Esophagus squamous epithelium (tissue), 5 donors: ENCODE data around the gene ENDOG. TPM values are rescaled to one million over a fixed set of nuclear protein-coding genes. Genes with fewer than 3 reads are reported as not detected.
"Not testable (repeated sequence)": the region's sequence is repeated elsewhere in the genome, so short reads cannot be mapped to it uniquely, and the experiment has no call there.

ENCODE experiments used
- DNase-seq: peaks from one replicate; lab custom pipeline; 2025; lab: John Stamatoyannopoulos, UW
- H3K27ac ChIP-seq, 4 donors: fragments of 200-600 bp; sonication (generic); one replicate each; pipeline ENCODE4 v1.5.1; 2016 to 2019; ENCODE audit warnings: mild to moderate bottlenecking in 1 of 4
- H3K27me3 ChIP-seq, 4 donors: fragments of 200-600 bp; sonication (generic); 1 replicate in 3 of 4; 2 replicates in 1 of 4; pipeline versions ENCODE4 v1.5.1 to v1.6.0; 2017 to 2021; ENCODE audit warnings: antibody characterized with exemption in 1 of 4
- H3K36me3 ChIP-seq, 3 donors: fragments of 200-600 bp; sonication (generic); one replicate each; pipeline ENCODE4 v1.5.1; 2016 to 2019
- H3K4me1 ChIP-seq, 3 donors: fragments of 200-600 bp; sonication (generic); one replicate each; pipeline ENCODE4 v1.5.1; 2017 to 2019
- H3K4me3 ChIP-seq, 4 donors: fragments of 200-600 bp; sonication (generic); 1 replicate in 3 of 4; 2 replicates in 1 of 4; pipeline ENCODE4 v1.5.1; 2016 to 2019; ENCODE audit warnings: mild to moderate bottlenecking in 2 of 4, moderate library complexity in 1 of 4
- H3K9me3 ChIP-seq, 3 donors: fragments of 200-600 bp; sonication (generic); one replicate each; pipeline ENCODE4 v1.5.1; 2016 to 2019
- CTCF ChIP-seq, 6 experiments: fragments of 450-650 bp in 4 of 6; fragments of 200-600 bp in 2 of 6; sonication (generic) in 2 of 6; IDR thresholded peaks; one replicate each; pipeline ENCODE4 v1.5.1; 2016 to 2019; ENCODE audit warnings: antibody characterized with exemption in 6 of 6, mild to moderate bottlenecking in 4 of 6, moderate library complexity in 4 of 6
- POLR2A ChIP-seq, 4 donors: fragments of 450-650 bp; IDR thresholded peaks; one replicate each; pipeline ENCODE4 v1.6.1; 2017; ENCODE audit warnings: antibody characterized with exemption in 4 of 4, mild to moderate bottlenecking in 4 of 4, moderate library complexity in 3 of 4
- WGBS, 2 donors: methylation state at CpG; one replicate each; pipeline ENCODE4 v1.1.5; 2018; 5-methylcytosine and 5-hydroxymethylcytosine counted together
- intact Hi-C: fragments of 100-400 bp; cut with DNase I; formaldehyde crosslinking; loops from one replicate; pipeline ENCODE4 v1.15.0; 2022
- total RNA-seq, 4 donors: library from RNA; depleted of rRNA; stranded (reverse); fragments of >200 nt; gene quantifications; one replicate each; pipeline ENCODE4 v1.1.0, GENCODE V29; 2016
- donor health status: DM: yes; HTN: yes; CAD: no.

Gene ENDOG
- total RNA-seq, 4 donors from 2014 or later, result 21.2 to 40.1 (median 36.5) TPM

GRCh38 chr9:128860937-128861336, 42.6 kb downstream of the ENDOG start:
- Histone ChIP-seq H3K9me3 (no peaks in the 10 kb centered on the region), H3K4me3 (no peak overlapping the region), H3K36me3 (no peaks in the 10 kb centered on the region), H3K4me1 (peaks cover 6 to 66% (median 32%) of the 10 kb centered on the region in 3 donors), H3K27ac (peak overlapping the region; percentile 49 to 81 (median 77)), H3K27me3 (no peaks in the 10 kb centered on the region)
- TF ChIP-seq CTCF (IDR thresholded peaks at IDR 0.05), result no peak
- TF ChIP-seq POLR2A (IDR thresholded peaks at IDR 0.05), result no peak
- DNase-seq, result no peak
- intact Hi-C loops, result loop anchor here (5.0 kb wide), 1 partner anchor 66 kb away; no protein-coding TSS in a partner anchor
- WGBS, 2 donors, result 61 to 72% methylated on average over 5 of the region's 5 CpGs

GRCh38 chr9:128861501-128861900, 43.2 kb downstream of the ENDOG start:
- Histone ChIP-seq H3K4me3 (no peak overlapping the region), H3K27ac (peak overlapping the region; percentile 0 to 81 (median 62)), H3K27me3 (no peaks in the 10 kb centered on the region), H3K4me1 (peaks cover 6 to 65% (median 32%) of the 10 kb centered on the region in 3 donors), H3K36me3 (no peaks in the 10 kb centered on the region), H3K9me3 (no peaks in the 10 kb centered on the region)
- no peak for DNase-seq
- 96 to 100% methylated on average over 2 to 4 of the region's 6 CpGs for WGBS, 2 donors
- TF ChIP-seq CTCF (IDR thresholded peaks at IDR 0.05) (no peak), POLR2A (IDR thresholded peaks at IDR 0.05) (no peak)
- intact Hi-C loops, result loop anchor here (5.0 kb wide), 1 partner anchor 66 kb away; no protein-coding TSS in a partner anchor

- intact Hi-C loops, result loop anchor here (5.0 kb wide), 1 partner anchor 65 kb away; no protein-coding TSS in a partner anchor
- Histone ChIP-seq H3K9me3 (no peaks in the 10 kb centered on the region), H3K36me3 (no peaks in the 10 kb centered on the region), H3K27ac (peak overlapping the region in 3 of 4 donors; percentile 46 to 81 (median 50)), H3K27me3 (no peaks in the 10 kb centered on the region), H3K4me3 (no peak overlapping the region), H3K4me1 (peaks cover 6 to 57% (median 28%) of the 10 kb centered on the region in 3 donors)
- TF ChIP-seq POLR2A (IDR thresholded peaks at IDR 0.05), result no peak
- TF ChIP-seq CTCF (IDR thresholded peaks at IDR 0.05), result no peak
- no peak for DNase-seq
- 82 to 100% methylated on average over 1 to 6 of the region's 6 CpGs for WGBS, 2 donors
Observed at GRCh38 chr9:128862401-128862851, 44.1 kb downstream of the ENDOG start.

GRCh38 chr9:128863647-128864046, 45.3 kb downstream of the ENDOG start:
- Histone ChIP-seq H3K27me3 (no peaks in the 10 kb centered on the region), H3K4me3 (no peak overlapping the region), H3K27ac (peak overlapping the region; percentile 14 to 81 (median 44)), H3K36me3 (no peaks in the 10 kb centered on the region), H3K9me3 (no peaks in the 10 kb centered on the region), H3K4me1 (peaks cover 6 to 52% (median 28%) of the 10 kb centered on the region in 3 donors)
- DNase-seq, result no peak
- WGBS, 2 donors, result 0 to 21% methylated on average over 2 to 10 of the region's 10 CpGs
- TF ChIP-seq CTCF (IDR thresholded peaks at IDR 0.05), result peak; percentile 93 to 99 (median 97)
- TF ChIP-seq POLR2A (IDR thresholded peaks at IDR 0.05), result no peak
- intact Hi-C loops, result loop anchor here (5.0 kb wide), 1 partner anchor 64 kb away; no protein-coding TSS in a partner anchor

- H3K9me3 ChIP-seq, result no peaks in the 10 kb centered on the region
- H3K36me3 ChIP-seq, result peaks cover 0 to 12% (median 0%) of the 10 kb centered on the region in 3 donors
- H3K4me1 ChIP-seq, result peaks cover 0 to 11% (median 4%) of the 10 kb centered on the region in 3 donors
- H3K27me3 ChIP-seq, result no peaks in the 10 kb centered on the region
- no peak overlapping the region for H3K4me3 ChIP-seq
- TF ChIP-seq POLR2A (IDR thresholded peaks at IDR 0.05), result no peak
- TF ChIP-seq CTCF (IDR thresholded peaks at IDR 0.05), result no peak
- DNase-seq, result no peak
- H3K27ac ChIP-seq, result no peak overlapping the region
- intact Hi-C loops, result no loop called here
- 87 to 89% methylated on average over 7 of the region's 7 CpGs for WGBS, 2 donors
Observed at GRCh38 chr9:128870128-128870940, 52.0 kb downstream of the ENDOG start.

- intact Hi-C loops, DNase-seq: not testable (repeated sequence)
Observed at GRCh38 chr9:128870941-128871265, 52.6 kb downstream of the ENDOG start.

More at GRCh38 chr9:128870941-128871265, 52.6 kb downstream of the ENDOG start:
- WGBS, 2 donors, result 84 to 90% methylated on average over 7 of the region's 7 CpGs
- Histone ChIP-seq H3K4me1 (peaks cover 0 to 11% (median 4%) of the 10 kb centered on the region in 3 donors), H3K36me3 (peaks cover 0 to 12% (median 0%) of the 10 kb centered on the region in 3 donors)
- H3K27me3 ChIP-seq, H3K9me3 ChIP-seq, H3K27ac ChIP-seq, H3K4me3 ChIP-seq: not testable (repeated sequence)
